Trophoblast cell (in vitro differentiated cells and primary cell): ENCODE measurements around the gene ROR2.

ENCODE experiments used
- DNase-seq, 2 donors: peaks; one replicate each; pipeline ENCODE4 v3.0.0-alpha.2; 2016
- H2AFZ ChIP-seq: 2 replicates; pipeline ENCODE4 v1.6.1; 2013; ENCODE audit warnings: low read length, moderate library complexity, mild to moderate bottlenecking; ENCODE audit not compliant: insufficient read depth, poor library complexity
- H2AK5ac ChIP-seq: 2 replicates; pipeline ENCODE4 v1.6.1; 2013; ENCODE audit warnings: mild to moderate bottlenecking, low read length
- H2BK120ac ChIP-seq: 2 replicates; pipeline ENCODE4 v1.6.1; 2013; ENCODE audit warnings: low read length, mild to moderate bottlenecking, moderate library complexity; ENCODE audit not compliant: insufficient read depth, poor library complexity
- H2BK12ac ChIP-seq: 2 replicates; pipeline ENCODE4 v1.6.1; 2013; ENCODE audit warnings: mild to moderate bottlenecking, low read length, moderate library complexity
- H2BK5ac ChIP-seq: 2 replicates; pipeline ENCODE4 v1.6.1; 2013; ENCODE audit warnings: low read length, low read depth, moderate library complexity, mild to moderate bottlenecking; ENCODE audit not compliant: poor library complexity
- H3K14ac ChIP-seq: 2 replicates; pipeline ENCODE4 v1.6.1; 2013; ENCODE audit warnings: mild to moderate bottlenecking, low read length
- H3K18ac ChIP-seq: 2 replicates; pipeline ENCODE4 v1.6.1; 2013; ENCODE audit warnings: mild to moderate bottlenecking, low read length
- H3K23ac ChIP-seq: 2 replicates; pipeline ENCODE4 v1.6.1; 2013; ENCODE audit warnings: low read length
- H3K27ac ChIP-seq: 2 replicates; pipeline ENCODE4 v1.5.1; 2013; ENCODE audit warnings: low read depth, mild to moderate bottlenecking, inconsistent platforms, low read length, moderate library complexity
- H3K27me3 ChIP-seq: 2 replicates; pipeline ENCODE4 v1.6.1; 2013; ENCODE audit warnings: inconsistent platforms, mild to moderate bottlenecking, low read length, moderate library complexity; ENCODE audit not compliant: insufficient read depth
- H3K36me3 ChIP-seq, 2 experiments: 1 replicate in 1 of 2; 2 replicates in 1 of 2; pipeline ENCODE4 v1.6.1; 2013; ENCODE audit warnings: low read length in 2 of 2, mild to moderate bottlenecking in 2 of 2, moderate library complexity in 1 of 2; ENCODE audit not compliant: insufficient read depth in 2 of 2, control insufficient read depth in 1 of 2
- H3K4ac ChIP-seq: 2 replicates; pipeline ENCODE4 v1.6.1; 2013; ENCODE audit warnings: low read depth, mild to moderate bottlenecking, low read length, moderate library complexity
- H3K4me1 ChIP-seq, 2 experiments: 1 replicate in 1 of 2; 2 replicates in 1 of 2; pipeline ENCODE4 v1.6.1; 2013; ENCODE audit warnings: low read length in 2 of 2, mild to moderate bottlenecking in 2 of 2, moderate library complexity in 1 of 2; ENCODE audit not compliant: insufficient read depth in 2 of 2, control insufficient read depth in 1 of 2
- H3K4me2 ChIP-seq: 2 replicates; pipeline ENCODE4 v1.6.1; 2013; ENCODE audit warnings: inconsistent platforms, mild to moderate bottlenecking, low read length, moderate library complexity
- H3K4me3 ChIP-seq: 2 replicates; pipeline ENCODE4 v1.5.1; 2013; ENCODE audit warnings: mild to moderate bottlenecking, low read depth, low read length, inconsistent platforms
- H3K79me1 ChIP-seq: one replicate; pipeline ENCODE4 v1.6.1; 2013; ENCODE audit warnings: low read length
- H3K79me2 ChIP-seq: 2 replicates; pipeline ENCODE4 v1.6.1; 2013; ENCODE audit warnings: low read length, mild to moderate bottlenecking; ENCODE audit not compliant: control insufficient read depth, insufficient read depth, poor library complexity
- H3K9ac ChIP-seq: 2 replicates; pipeline ENCODE4 v1.6.1; 2013; ENCODE audit warnings: mild to moderate bottlenecking, low read length
- H3K9me3 ChIP-seq: 2 replicates; pipeline ENCODE4 v1.6.1; 2013; ENCODE audit warnings: low read depth, mild to moderate bottlenecking, control low read depth, inconsistent platforms, low read length; ENCODE audit not compliant: insufficient read depth
- H4K12ac ChIP-seq: 2 replicates; pipeline ENCODE4 v1.6.1; 2013; ENCODE audit warnings: low read depth, mild to moderate bottlenecking, low read length, moderate library complexity
- H4K8ac ChIP-seq: 2 replicates; pipeline ENCODE4 v1.6.1; 2013; ENCODE audit warnings: low read depth, mild to moderate bottlenecking, low read length, moderate library complexity
- H4K91ac ChIP-seq: one replicate; pipeline ENCODE4 v1.6.1; 2013; ENCODE audit warnings: low read depth, mild to moderate bottlenecking, low read length, moderate library complexity
- WGBS: extraction: QIAGEN DNeasy Blood & Tissue Kit; methylation state at CpG from one replicate; pipeline ENCODE4 v1.1.7; 2013; ENCODE audit warnings: missing lambda C conversion rate; ENCODE audit not compliant: insufficient read length, insufficient coverage; ENCODE audit errors: extremely low coverage; 5-methylcytosine and 5-hydroxymethylcytosine counted together

Gene ROR2

DNA sequence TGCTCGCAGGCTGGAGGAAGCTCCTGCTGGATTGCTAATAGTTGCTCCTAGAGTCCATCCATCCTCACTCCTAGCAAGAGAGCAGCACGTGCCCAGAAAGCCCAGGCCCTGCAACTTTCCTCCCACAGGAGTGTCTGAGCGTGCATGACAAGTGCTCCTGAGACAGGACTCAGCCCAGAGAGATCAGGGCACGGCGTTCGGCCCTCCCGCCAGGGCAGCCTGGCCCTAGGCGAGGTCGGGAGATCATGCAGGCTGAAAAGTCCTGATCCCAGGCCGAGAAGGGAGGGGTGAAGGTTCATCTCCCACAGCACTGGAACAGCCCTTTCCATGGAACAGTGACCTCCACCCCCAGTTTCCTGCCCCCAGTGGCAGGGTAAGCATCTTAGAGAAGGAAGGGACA, 94.8 kb downstream of the ROR2 start:
- no peaks in the 10 kb centered on the region for H3K79me1 ChIP-seq
- no peaks in the 10 kb centered on the region for H3K36me3 ChIP-seq
- H3K4me3 ChIP-seq, result no peak overlapping the region
- H3K4me1 ChIP-seq, result peaks cover 2 to 9% of the 10 kb centered on the region in 2 experiments
- H3K9me3 ChIP-seq, result peaks cover 8% of the 10 kb centered on the region
- H3K27ac ChIP-seq, result no peak overlapping the region
- H4K12ac ChIP-seq, result no peak overlapping the region
- no peak overlapping the region for H4K91ac ChIP-seq
- no peak overlapping the region for H3K23ac ChIP-seq
- WGBS, result no CpG with 5 or more reads among the region's 10 CpGs
- H3K27me3 ChIP-seq, result no peaks in the 10 kb centered on the region
- no peak for DNase-seq
- H3K79me2 ChIP-seq, result no peaks in the 10 kb centered on the region
- H4K8ac ChIP-seq, result no peak overlapping the region
- H3K4me2 ChIP-seq, result no peak overlapping the region
- H2AFZ ChIP-seq, result no peak overlapping the region
- H2AK5ac ChIP-seq, result no peak overlapping the region
- H3K18ac ChIP-seq, result no peak overlapping the region
- no peak overlapping the region for H2BK5ac ChIP-seq
- H3K4ac ChIP-seq, result no peak overlapping the region
- no peak overlapping the region for H2BK120ac ChIP-seq
- H3K14ac ChIP-seq, result no peak overlapping the region
- H3K9ac ChIP-seq, result no peak overlapping the region
- H2BK12ac ChIP-seq, result no peak overlapping the region

DNA sequence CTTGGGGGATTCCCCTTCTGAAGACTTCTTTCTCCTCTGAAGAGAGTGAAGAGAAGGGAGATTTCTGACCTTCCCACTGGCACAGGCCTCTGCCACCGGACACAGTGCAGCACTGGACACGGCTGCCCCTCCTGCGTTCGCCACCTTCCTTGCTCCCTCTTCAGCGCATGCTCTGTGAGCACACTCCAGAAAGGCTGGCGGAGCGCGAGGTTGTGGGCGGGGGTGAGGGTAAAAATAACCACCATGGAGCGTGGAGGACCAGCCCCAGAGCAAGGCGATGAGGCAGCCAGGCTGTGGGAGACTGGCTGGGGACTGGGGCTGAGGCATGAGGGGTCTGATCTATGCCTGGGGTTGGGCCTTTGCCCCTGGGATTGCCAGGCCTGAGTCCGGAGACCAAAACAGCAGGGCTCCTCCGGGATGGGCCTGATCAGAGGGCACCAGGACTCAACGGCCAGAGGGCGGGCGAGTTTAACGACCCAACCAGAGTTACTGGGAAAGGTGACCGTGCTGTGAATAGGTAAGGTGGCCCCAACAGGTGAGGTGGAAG, 97.2 kb downstream of the ROR2 start:
- Histone ChIP-seq H3K4me1 (peaks cover 2 to 4% of the 10 kb centered on the region in 2 experiments), H3K23ac (no peak overlapping the region), H3K27ac (no peak overlapping the region), H3K4me3 (no peak overlapping the region), H3K79me1 (no peaks in the 10 kb centered on the region), H3K79me2 (no peaks in the 10 kb centered on the region), H2BK12ac (no peak overlapping the region), H2AK5ac (no peak overlapping the region), H3K4me2 (no peak overlapping the region), H3K14ac (no peak overlapping the region), H4K8ac (no peak overlapping the region), H2AFZ (no peak overlapping the region), H3K27me3 (no peaks in the 10 kb centered on the region), H3K36me3 (no peaks in the 10 kb centered on the region), H3K9me3 (peaks cover 3% of the 10 kb centered on the region), H4K12ac (no peak overlapping the region), H2BK120ac (no peak overlapping the region), H3K18ac (no peak overlapping the region), H4K91ac (no peak overlapping the region), H3K4ac (no peak overlapping the region), H3K9ac (no peak overlapping the region), H2BK5ac (no peak overlapping the region)
- no peak for DNase-seq
- WGBS, result no CpG with 5 or more reads among the region's 18 CpGs

DNA sequence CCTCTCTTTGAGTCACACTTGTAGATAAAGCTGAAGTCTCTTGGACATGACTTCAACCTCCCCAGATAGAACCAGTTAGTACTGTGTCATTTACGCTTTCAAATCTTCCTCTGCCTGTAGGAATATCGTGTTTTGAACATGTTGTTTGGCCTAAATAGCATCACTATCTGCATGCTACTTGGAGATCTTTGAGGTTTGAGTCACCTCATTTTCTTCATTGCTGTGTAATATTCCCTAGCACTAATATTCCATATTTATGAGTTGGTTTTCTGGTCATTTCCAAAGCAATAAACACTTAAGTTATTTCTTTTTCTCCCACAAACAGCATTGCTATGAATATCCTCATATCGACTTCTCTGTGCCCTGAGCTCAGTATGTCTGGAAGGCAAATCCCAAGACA, 100.3 kb downstream of the ROR2 start:
- H3K79me2 ChIP-seq, result no peaks in the 10 kb centered on the region
- H3K4me2 ChIP-seq, result no peak overlapping the region
- H3K79me1 ChIP-seq, result no peaks in the 10 kb centered on the region
- no peaks in the 10 kb centered on the region for H3K27me3 ChIP-seq
- no peak overlapping the region for H3K23ac ChIP-seq
- no peak overlapping the region for H3K4ac ChIP-seq
- no peak for DNase-seq
- no peak overlapping the region for H2BK12ac ChIP-seq
- H4K8ac ChIP-seq, result no peak overlapping the region
- H2AFZ ChIP-seq, result no peak overlapping the region
- no CpG with 5 or more reads among the region's 3 CpGs for WGBS
- no peak overlapping the region for H4K12ac ChIP-seq
- H3K14ac ChIP-seq, result no peak overlapping the region
- H3K18ac ChIP-seq, result no peak overlapping the region
- no peak overlapping the region for H2BK5ac ChIP-seq
- H3K27ac ChIP-seq, result no peak overlapping the region
- H3K9ac ChIP-seq, result no peak overlapping the region
- peaks cover 3% of the 10 kb centered on the region for H3K9me3 ChIP-seq
- no peak overlapping the region for H2AK5ac ChIP-seq
- H4K91ac ChIP-seq, result no peak overlapping the region
- no peaks in the 10 kb centered on the region for H3K4me1 ChIP-seq
- H3K36me3 ChIP-seq, result no peaks in the 10 kb centered on the region
- no peak overlapping the region for H2BK120ac ChIP-seq
- H3K4me3 ChIP-seq, result no peak overlapping the region

DNA sequence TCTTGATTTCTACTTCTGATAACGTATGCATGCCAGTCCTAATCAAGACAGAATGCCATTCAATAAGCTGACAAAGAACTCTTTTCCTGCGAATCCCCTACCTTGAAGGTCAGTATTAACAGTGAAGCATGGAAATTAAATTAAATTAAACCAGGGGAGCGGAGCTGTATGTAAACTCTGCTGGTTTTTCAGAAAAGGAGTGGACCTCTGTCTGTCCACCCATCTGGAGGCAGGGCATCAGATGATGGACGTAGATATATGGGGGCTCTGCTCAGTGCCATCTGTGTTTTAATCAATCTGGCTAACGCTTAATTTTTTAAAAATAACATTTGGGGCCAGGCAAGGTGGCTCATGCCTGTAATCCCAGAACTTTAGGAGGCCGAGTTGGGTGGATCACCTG, 101.9 kb downstream of the ROR2 start:
- no peaks in the 10 kb centered on the region for H3K79me2 ChIP-seq
- no peak overlapping the region for H3K27ac ChIP-seq
- no peak overlapping the region for H2BK12ac ChIP-seq
- H4K91ac ChIP-seq, result no peak overlapping the region
- no peak overlapping the region for H3K4me2 ChIP-seq
- no peak overlapping the region for H2AFZ ChIP-seq
- H3K27me3 ChIP-seq, result no peaks in the 10 kb centered on the region
- no peak overlapping the region for H2BK5ac ChIP-seq
- H3K36me3 ChIP-seq, result no peaks in the 10 kb centered on the region
- no peak for DNase-seq
- no peak overlapping the region for H3K9ac ChIP-seq
- H4K12ac ChIP-seq, result no peak overlapping the region
- H3K79me1 ChIP-seq, result no peaks in the 10 kb centered on the region
- no peak overlapping the region for H3K18ac ChIP-seq
- no peak overlapping the region for H3K23ac ChIP-seq
- no peaks in the 10 kb centered on the region for H3K9me3 ChIP-seq
- no peak overlapping the region for H2BK120ac ChIP-seq
- H3K4me1 ChIP-seq, result peaks cover 0 to 3% of the 10 kb centered on the region in 2 experiments
- H3K14ac ChIP-seq, result no peak overlapping the region
- no peak overlapping the region for H3K4ac ChIP-seq
- no peak overlapping the region for H4K8ac ChIP-seq
- no peak overlapping the region for H3K4me3 ChIP-seq
- WGBS, result no CpG with 5 or more reads among the region's 6 CpGs
- H2AK5ac ChIP-seq, result no peak overlapping the region
